Esophagus muscularis mucosa (tissue), 3 donors: ENCODE results near the gene SHD.
"Not testable (repeated sequence)": the region's sequence is repeated elsewhere in the genome, so short reads cannot be mapped to it uniquely, and the experiment has no call there.

Experiments
- EP300 ChIP-seq: sonication (generic); formaldehyde crosslinking; IDR thresholded peaks from one replicate; pipeline ENCODE4 v1.6.1; 2017; ENCODE audit warnings: antibody characterized with exemption
- TF ChIP-seq, protein P1 (sequence below), 3 experiments: fragments of 200-600 bp in 2 of 3; fragments of 450-650 bp in 1 of 3; sonication (generic) in 2 of 3; IDR thresholded peaks; one replicate each; pipeline ENCODE4 v1.5.1; 2017 to 2019; ENCODE audit warnings: antibody characterized with exemption in 3 of 3, mild to moderate bottlenecking in 2 of 3, moderate library complexity in 1 of 3

- not testable (repeated sequence) for TF ChIP-seq EP300
- TF ChIP-seq, protein P1, sequence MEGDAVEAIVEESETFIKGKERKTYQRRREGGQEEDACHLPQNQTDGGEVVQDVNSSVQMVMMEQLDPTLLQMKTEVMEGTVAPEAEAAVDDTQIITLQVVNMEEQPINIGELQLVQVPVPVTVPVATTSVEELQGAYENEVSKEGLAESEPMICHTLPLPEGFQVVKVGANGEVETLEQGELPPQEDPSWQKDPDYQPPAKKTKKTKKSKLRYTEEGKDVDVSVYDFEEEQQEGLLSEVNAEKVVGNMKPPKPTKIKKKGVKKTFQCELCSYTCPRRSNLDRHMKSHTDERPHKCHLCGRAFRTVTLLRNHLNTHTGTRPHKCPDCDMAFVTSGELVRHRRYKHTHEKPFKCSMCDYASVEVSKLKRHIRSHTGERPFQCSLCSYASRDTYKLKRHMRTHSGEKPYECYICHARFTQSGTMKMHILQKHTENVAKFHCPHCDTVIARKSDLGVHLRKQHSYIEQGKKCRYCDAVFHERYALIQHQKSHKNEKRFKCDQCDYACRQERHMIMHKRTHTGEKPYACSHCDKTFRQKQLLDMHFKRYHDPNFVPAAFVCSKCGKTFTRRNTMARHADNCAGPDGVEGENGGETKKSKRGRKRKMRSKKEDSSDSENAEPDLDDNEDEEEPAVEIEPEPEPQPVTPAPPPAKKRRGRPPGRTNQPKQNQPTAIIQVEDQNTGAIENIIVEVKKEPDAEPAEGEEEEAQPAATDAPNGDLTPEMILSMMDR (IDR thresholded peaks at IDR 0.05): not testable (repeated sequence)
Measured at GRCh38 chr19:4231521-4231920, 47.5 kb upstream of the SHD start.
